ENCODE measurements around the gene IMPG2.

DNA sequence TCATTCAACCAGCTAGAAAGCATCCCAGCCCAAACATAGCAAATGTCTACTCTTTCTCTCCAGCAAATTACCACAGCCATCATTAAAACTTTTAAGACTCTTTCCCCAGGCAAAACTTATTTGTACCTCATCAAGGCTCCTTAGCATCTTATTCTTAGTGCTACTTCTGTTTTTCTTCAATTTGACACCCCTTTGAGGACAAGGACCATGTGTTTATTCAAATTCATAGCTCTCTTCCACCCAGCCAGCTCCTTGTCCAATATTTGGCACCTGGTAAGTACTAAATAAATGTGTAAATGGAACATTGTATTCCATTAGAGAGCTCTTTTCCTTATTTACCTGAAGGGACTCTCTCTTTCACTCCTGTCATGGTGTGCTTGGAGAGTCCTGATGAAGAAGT is 89.8 kb downstream of the IMPG2 start:
- TF ChIP-seq, protein P1, sequence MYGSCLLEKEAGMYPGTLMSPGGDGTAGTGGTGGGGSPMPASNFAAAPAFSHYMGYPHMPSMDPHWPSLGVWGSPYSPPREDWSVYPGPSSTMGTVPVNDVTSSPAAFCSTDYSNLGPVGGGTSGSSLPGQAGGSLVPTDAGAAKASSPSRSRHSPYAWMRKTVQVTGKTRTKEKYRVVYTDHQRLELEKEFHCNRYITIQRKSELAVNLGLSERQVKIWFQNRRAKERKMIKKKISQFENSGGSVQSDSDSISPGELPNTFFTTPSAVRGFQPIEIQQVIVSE (CRISPR knock-in tag; IDR thresholded peaks at IDR 0.05; ENCODE audit: borderline replicate concordance), result no peak
- TF ChIP-seq, protein P2, sequence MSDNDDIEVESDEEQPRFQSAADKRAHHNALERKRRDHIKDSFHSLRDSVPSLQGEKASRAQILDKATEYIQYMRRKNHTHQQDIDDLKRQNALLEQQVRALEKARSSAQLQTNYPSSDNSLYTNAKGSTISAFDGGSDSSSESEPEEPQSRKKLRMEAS (CRISPR knock-in tag; IDR thresholded peaks at IDR 0.05), result no peak
- TF ChIP-seq FOXJ3 (CRISPR knock-in tag; IDR thresholded peaks at IDR 0.05; ENCODE audit: borderline replicate concordance), result no peak
- TF ChIP-seq, protein P3, sequence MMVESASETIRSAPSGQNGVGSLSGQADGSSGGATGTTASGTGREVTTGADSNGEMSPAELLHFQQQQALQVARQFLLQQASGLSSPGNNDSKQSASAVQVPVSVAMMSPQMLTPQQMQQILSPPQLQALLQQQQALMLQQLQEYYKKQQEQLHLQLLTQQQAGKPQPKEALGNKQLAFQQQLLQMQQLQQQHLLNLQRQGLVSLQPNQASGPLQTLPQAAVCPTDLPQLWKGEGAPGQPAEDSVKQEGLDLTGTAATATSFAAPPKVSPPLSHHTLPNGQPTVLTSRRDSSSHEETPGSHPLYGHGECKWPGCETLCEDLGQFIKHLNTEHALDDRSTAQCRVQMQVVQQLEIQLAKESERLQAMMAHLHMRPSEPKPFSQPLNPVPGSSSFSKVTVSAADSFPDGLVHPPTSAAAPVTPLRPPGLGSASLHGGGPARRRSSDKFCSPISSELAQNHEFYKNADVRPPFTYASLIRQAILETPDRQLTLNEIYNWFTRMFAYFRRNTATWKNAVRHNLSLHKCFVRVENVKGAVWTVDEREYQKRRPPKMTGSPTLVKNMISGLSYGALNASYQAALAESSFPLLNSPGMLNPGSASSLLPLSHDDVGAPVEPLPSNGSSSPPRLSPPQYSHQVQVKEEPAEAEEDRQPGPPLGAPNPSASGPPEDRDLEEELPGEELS (CRISPR knock-in tag; IDR thresholded peaks at IDR 0.05), result no peak
- TF ChIP-seq, protein P4, sequence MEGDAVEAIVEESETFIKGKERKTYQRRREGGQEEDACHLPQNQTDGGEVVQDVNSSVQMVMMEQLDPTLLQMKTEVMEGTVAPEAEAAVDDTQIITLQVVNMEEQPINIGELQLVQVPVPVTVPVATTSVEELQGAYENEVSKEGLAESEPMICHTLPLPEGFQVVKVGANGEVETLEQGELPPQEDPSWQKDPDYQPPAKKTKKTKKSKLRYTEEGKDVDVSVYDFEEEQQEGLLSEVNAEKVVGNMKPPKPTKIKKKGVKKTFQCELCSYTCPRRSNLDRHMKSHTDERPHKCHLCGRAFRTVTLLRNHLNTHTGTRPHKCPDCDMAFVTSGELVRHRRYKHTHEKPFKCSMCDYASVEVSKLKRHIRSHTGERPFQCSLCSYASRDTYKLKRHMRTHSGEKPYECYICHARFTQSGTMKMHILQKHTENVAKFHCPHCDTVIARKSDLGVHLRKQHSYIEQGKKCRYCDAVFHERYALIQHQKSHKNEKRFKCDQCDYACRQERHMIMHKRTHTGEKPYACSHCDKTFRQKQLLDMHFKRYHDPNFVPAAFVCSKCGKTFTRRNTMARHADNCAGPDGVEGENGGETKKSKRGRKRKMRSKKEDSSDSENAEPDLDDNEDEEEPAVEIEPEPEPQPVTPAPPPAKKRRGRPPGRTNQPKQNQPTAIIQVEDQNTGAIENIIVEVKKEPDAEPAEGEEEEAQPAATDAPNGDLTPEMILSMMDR (IDR thresholded peaks at IDR 0.05), result no peak
- TF ChIP-seq, protein P5, sequence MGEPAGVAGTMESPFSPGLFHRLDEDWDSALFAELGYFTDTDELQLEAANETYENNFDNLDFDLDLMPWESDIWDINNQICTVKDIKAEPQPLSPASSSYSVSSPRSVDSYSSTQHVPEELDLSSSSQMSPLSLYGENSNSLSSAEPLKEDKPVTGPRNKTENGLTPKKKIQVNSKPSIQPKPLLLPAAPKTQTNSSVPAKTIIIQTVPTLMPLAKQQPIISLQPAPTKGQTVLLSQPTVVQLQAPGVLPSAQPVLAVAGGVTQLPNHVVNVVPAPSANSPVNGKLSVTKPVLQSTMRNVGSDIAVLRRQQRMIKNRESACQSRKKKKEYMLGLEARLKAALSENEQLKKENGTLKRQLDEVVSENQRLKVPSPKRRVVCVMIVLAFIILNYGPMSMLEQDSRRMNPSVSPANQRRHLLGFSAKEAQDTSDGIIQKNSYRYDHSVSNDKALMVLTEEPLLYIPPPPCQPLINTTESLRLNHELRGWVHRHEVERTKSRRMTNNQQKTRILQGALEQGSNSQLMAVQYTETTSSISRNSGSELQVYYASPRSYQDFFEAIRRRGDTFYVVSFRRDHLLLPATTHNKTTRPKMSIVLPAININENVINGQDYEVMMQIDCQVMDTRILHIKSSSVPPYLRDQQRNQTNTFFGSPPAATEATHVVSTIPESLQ (CRISPR knock-in tag; IDR thresholded peaks at IDR 0.05), result no peak
